ENCODE data around the gene STAP2. TPM values are rescaled to one million over a fixed set of nuclear protein-coding genes. Genes with fewer than 3 reads are reported as not detected.

STAP2 gene
- total and polyA plus RNA-seq, 2 donors (not counting 3 experiments of a cell fraction or from before 2014, with no cell fraction given): 12.2 to 21.7 TPM

- Histone ChIP-seq H3K79me2 (ENCODE audit: control insufficient read depth, insufficient read depth, low read length) (no peaks in the 10 kb centered on the region), H3K9ac (replicated peaks; ENCODE audit: extremely low read depth, insufficient read depth, low read length) (no peak overlapping the region), H2AFZ (ENCODE audit: low read depth, low read length) (no peak overlapping the region), H3K36me3 (ENCODE audit: control insufficient read depth in 2 of 2, extremely low read depth in 1 of 2, insufficient read depth in 2 of 2, low read length in 2 of 2) (no peaks in the 10 kb centered on the region), H3K27me3 (ENCODE audit: control insufficient read depth in 2 of 2, insufficient read depth in 2 of 2, low read length in 2 of 2) (no peaks in the 10 kb centered on the region), H3K4me1 (ENCODE audit: control insufficient read depth, extremely low read depth, insufficient read depth, low read length) (no peaks in the 10 kb centered on the region), H3K4me2 (ENCODE audit: insufficient read depth, low read length) (no peak overlapping the region), H3K9me1 (replicated peaks; ENCODE audit: control insufficient read depth, extremely low read depth, insufficient read depth, low read length) (no peaks in the 10 kb centered on the region), H3K4me3 (replicated peaks in 1 of 3; ENCODE audit: insufficient read depth in 1 of 3, low read depth in 1 of 3, low read length in 3 of 3) (no peak overlapping the region), H3K27ac (ENCODE audit: insufficient read depth, low read depth, low read length) (no peak overlapping the region), H4K20me1 (replicated peaks; ENCODE audit: control insufficient read depth, extremely low read depth, insufficient read depth, low read length) (no peaks in the 10 kb centered on the region), H3K9me3 (replicated peaks; ENCODE audit: control insufficient read depth, insufficient read depth, low read length) (no peaks in the 10 kb centered on the region)
- FAIRE-seq (no peak), DNase-seq (ENCODE audit: low read depth, low spot score) (no peak)
- dilution Hi-C loops (cut with MboI; ENCODE audit: extremely low pct_ligation_motif_present, low sequenced_read_pairs) (no loop called here), intact Hi-C loops (cut with micrococcal nuclease) (no loop called here)
- TF ChIP-seq GATA2 (IDR thresholded peaks at IDR 0.05; ENCODE audit: insufficient read depth, insufficient read length, low read depth, low read length) (no peak), JUN (IDR thresholded peaks at IDR 0.05; ENCODE audit: borderline replicate concordance, insufficient read depth, insufficient read length, low read depth) (no peak), MYC (IDR thresholded peaks at IDR 0.05; ENCODE audit: low read depth, low read length) (no peak), POLR2A (IDR thresholded peaks at IDR 0.05; ENCODE audit: low read depth, low read length) (no peak), MAX (IDR thresholded peaks at IDR 0.05; ENCODE audit: insufficient read depth, insufficient read length) (no peak), FOS (IDR thresholded peaks at IDR 0.05; ENCODE audit: borderline replicate concordance, insufficient read depth, low read length) (no peak), CTCF (IDR thresholded peaks at IDR 0.05; ENCODE audit: extremely low read depth in 1 of 2, insufficient read depth in 1 of 2, low read depth in 1 of 2, low read length in 2 of 2) (no peak), EZH2 (IDR thresholded peaks at IDR 0.05; ENCODE audit: borderline replicate concordance, low read depth, low read length, severe bottlenecking) (no peak), POLR2AphosphoS5 (IDR thresholded peaks at IDR 0.05; ENCODE audit: insufficient read depth, low read depth, low read length) (no peak)
- POLR2A ChIA-PET: no interaction called here
- CTCF ChIA-PET: no interaction called here
- BruUV-seq (replicated peaks): no TSS peak
Observed at GRCh38 chr19:4300589-4300988, 38.0 kb downstream of the STAP2 start.
